GM12875 (cell line): Measurements from ENCODE around the gene HYI.

ENCODE experiments used
- H3K4me3 ChIP-seq: one replicate; pipeline ENCODE4 v1.5.1; 2011; ENCODE audit warnings: low read depth, low read length, control low read depth
- CTCF ChIP-seq: IDR thresholded peaks from 2 replicates; pipeline ENCODE4 v1.5.1; 2011; ENCODE audit warnings: low read depth, mild to moderate bottlenecking, control low read depth, inconsistent platforms, low read length, moderate library complexity, borderline replicate concordance; ENCODE audit not compliant: insufficient read depth

Gene HYI

GRCh38 chr1:43432171-43432860 is 21.4 kb downstream of the HYI start:
- H3K4me3 ChIP-seq, result no peak overlapping the region
- no peak for TF ChIP-seq CTCF

- TF ChIP-seq CTCF, result no peak
- H3K4me3 ChIP-seq, result no peak overlapping the region
These were observed 22.1 kb downstream of the HYI start for GRCh38 chr1:43431676-43432075.

- no peak for TF ChIP-seq CTCF
- H3K4me3 ChIP-seq, result no peak overlapping the region
These were observed 22.9 kb downstream of the HYI start for GRCh38 chr1:43430831-43431230.

GRCh38 chr1:43427941-43428340 is 25.8 kb downstream of the HYI start:
- no peak overlapping the region for H3K4me3 ChIP-seq
- no peak for TF ChIP-seq CTCF

GRCh38 chr1:43427524-43427923 is 26.2 kb downstream of the HYI start:
- no peak for TF ChIP-seq CTCF
- no peak overlapping the region for H3K4me3 ChIP-seq

GRCh38 chr1:43426221-43426620 is 27.5 kb downstream of the HYI start:
- H3K4me3 ChIP-seq, result no peak overlapping the region
- no peak for TF ChIP-seq CTCF

- no peak overlapping the region for H3K4me3 ChIP-seq
- TF ChIP-seq CTCF, result no peak
These were observed 28.7 kb downstream of the HYI start for GRCh38 chr1:43425045-43425444.
